Inferior parietal cortex (tissue), 1 donor: Measurements from ENCODE around the gene CYSLTR2.

ENCODE experiments used
- DNase-seq: peaks from one replicate; pipeline ENCODE4 v3.0.0-alpha.2; 2016; ENCODE audit errors: extremely low spot score

The CYSLTR2 gene, protein sequence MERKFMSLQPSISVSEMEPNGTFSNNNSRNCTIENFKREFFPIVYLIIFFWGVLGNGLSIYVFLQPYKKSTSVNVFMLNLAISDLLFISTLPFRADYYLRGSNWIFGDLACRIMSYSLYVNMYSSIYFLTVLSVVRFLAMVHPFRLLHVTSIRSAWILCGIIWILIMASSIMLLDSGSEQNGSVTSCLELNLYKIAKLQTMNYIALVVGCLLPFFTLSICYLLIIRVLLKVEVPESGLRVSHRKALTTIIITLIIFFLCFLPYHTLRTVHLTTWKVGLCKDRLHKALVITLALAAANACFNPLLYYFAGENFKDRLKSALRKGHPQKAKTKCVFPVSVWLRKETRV

DNA sequence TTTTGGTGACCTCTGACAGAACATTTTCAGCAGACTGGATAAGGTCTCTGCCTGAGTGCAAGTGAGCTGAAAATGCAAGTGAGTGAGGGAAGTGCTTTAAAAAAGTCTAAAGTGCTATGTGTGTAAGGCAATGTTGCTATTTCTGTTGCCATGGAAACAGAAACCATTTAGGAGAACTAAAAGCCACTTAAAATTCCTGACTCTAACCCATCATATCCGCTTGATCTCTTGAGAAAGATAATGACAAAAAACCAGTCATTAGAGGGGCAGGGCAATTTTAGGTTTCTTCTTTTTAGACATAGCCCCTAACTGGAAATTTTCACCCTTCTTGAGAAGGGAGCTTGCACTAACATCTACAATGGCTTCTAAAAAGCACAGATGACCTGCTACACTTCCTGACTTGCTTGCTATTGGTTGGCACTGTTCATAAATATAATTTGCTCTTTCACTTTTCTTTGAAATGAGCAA is at the start of gene CYSLTR2:
Gene CYSLTR2, plus strand, starts transcription at position 458 of the 468 bp plus-strand sequence. CDS start 52,889 bp downstream, outside the sequence.
- peak; percentile 20 for DNase-seq

- no peak for DNase-seq
Observed at GRCh38 chr13:48615049-48615448, 38.7 kb upstream of the CYSLTR2 start.

DNA sequence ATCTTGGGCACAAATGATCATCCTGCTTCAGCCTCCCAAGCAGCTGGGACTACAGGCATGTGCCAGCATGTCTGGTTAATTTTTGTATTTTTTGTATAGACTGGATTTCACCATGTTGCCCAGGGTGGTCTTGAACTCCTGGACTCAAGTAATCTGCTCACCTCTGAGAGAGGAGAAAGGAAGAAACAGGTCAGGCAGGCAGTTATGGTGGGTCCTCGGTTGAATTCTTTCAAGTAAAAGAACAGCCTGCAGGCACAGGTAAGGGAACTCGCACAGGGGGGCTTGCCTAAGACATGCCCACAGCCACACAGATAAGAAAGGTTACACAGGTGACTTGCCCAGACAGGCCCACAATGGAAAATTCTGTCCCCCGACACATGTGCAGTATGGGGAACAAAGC is 34.8 kb upstream of the CYSLTR2 start:
- no peak for DNase-seq

DNA sequence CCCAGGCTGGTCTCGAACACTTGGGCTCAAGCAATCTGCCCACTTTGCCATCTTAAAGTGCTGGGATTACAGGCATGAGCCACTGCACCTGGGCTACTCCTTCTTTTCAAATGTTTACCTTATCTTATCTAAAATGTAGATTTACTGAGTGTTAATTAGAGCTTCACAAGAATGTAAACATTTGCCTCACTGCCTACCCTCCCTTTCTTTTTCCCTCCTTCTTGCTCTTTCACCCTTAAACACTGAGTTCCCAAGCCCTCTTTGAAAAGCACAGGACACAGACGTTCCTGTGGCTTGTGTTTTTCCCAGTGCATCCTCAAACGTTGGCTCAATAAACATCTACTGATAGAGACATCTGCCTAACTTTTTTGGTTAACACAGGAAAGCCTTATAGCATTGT is 32.7 kb upstream of the CYSLTR2 start:
- DNase-seq = no peak

DNA sequence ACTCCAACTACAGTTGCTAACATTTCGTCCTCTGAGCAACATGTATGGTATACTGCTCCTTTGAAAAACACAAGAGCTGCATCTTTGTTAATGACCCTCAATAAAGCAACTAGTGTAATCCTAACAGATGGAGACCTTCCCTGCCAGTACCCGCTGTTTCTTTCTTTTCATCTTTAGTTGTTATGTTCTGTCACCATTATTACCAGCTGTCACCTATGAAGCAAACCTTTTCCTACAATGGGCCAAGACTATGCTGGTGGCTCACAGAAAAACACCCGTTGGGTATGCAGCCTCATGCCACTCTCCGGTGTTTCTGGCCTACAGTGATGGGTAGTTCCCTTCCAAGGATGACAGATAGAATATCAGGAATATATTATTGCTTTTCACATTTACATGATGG is 29.7 kb upstream of the CYSLTR2 start:
- DNase-seq = no peak

DNA sequence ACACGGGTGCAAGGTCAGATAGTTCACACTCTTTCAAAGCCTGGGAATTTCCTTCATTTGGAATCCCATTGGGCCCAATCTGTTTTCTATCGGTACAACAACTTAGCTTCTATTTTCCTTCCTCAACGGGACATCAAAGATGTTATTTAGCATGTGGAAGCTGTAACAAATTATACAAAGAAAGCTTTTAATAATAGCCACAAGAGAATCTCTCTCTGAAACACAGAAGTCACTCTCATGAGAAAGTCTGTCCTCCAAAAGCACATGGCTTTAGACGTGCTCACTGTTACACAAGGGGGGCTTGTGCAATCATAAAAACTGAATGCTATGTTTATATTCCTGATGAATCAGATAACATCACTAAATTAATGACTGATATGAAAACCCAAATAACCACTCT is 28.9 kb upstream of the CYSLTR2 start:
- no peak for DNase-seq

GRCh38 chr13:48625413-48626076 is 28.2 kb upstream of the CYSLTR2 start:
- DNase-seq = no peak

DNA sequence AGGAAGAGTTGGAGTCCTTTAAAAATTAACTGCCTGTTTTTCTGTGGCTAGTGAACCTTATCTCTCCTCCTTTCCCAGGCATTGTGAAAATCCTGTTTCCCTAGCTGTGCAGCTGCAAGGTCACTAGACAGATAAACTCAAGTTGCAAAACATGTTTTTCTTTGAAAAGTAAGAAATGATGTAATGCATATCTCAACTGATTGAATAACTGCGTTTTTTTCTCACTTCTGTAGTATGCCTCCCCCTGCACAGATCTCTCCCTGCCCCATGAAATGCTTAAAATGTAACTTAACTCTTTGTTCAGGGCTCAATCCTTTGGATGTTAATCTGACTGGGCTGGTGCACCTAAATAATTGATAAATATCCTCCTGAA is 27.7 kb upstream of the CYSLTR2 start:
- DNase-seq = no peak

DNA sequence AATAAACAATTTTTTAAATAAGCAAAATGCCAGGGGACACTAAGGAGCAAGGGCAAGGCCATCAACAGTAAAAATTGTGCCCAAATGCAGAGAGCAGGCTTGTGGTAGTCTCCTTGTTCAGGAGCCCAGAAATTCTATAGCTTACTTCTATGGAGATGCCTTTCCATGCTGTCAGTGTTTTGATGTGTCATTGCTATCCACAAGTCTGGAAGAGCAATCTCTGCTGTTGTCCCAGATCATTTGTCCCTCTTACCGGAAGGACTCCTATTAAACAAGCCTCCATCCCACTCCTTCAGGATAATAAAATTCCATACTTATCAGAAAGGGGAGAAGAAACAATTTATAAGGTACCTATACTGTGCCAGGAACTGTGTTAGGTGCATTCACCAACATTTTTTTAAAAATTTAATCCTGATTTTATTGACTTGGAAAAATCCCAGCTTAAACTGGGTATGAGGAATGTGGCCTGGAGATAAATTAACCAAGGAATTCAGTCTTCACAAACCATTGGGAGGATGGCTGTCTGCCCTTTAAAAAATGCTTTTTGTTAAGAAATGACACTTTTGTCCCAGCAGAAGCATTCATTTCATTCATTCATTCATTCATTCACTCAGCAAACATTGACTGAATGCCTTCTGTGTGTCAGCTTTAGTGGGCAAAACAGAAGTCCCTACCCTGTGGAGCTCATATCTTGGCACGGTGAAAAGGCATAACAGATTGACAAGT is 26.8 kb upstream of the CYSLTR2 start:
- no peak for DNase-seq

DNA sequence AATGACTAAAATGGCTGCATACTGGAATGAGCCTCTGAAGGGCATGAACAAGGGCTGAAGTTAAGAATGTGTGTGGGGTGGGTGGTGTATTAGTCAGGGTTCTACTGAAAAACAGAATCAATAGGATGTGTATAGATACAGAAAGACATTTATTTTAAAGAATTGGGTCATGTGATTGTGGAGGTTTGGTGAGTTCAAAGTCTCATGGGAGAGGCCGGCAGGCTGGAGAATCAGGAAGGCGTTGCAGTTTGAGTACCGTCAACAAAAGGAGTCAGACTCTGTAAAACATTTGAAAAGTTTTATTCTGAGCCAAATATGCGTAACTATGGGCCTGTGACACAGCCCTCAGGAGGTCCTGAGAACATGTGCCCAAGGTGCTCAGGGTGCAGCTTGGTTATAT is 24.5 kb upstream of the CYSLTR2 start:
- DNase-seq = no peak

DNA sequence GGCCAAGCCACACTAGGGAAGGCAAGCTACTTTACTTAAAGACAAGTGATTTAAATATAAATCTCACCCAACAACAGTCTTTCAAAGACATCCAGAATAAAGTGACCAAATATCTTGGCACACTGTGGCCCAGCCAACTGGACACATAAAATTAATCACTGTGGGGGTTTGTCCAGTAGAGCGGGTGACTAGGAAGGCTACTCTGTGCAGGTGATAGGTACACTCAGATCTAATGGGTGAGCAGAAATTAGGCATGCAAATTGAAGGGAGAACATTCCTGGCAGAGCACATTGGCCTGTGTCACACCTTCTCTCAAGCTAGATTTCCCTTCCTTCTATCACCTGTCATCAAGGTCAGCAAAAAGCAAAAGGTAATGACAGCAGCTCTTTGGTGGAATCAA is 23.4 kb upstream of the CYSLTR2 start:
- no peak for DNase-seq

- DNase-seq = no peak
Observed at GRCh38 chr13:48630773-48631172, 23.0 kb upstream of the CYSLTR2 start.

DNA sequence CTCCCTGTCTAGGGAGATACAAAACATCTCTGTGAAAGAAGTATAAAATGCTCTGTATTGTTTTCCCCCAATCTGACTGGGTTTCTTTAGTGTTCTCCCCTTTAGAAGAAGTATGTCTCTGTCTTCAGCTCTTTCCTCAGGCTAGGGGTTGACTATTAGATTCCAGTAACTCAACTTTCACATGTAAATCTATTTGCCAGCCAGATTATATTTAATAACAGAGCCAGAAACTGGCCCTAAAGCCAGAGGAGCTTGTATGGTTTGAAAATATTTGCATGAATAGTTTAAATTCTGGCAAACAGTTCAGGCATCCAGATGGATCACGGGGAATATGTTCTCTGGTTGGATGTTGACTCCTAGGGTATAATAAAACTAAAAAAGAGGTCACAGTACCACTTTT is 22.3 kb upstream of the CYSLTR2 start:
- DNase-seq = no peak

- no peak for DNase-seq
Observed at GRCh38 chr13:48633700-48634099, 20.0 kb upstream of the CYSLTR2 start.

- DNase-seq = no peak
Observed at GRCh38 chr13:48634636-48635035, 19.1 kb upstream of the CYSLTR2 start.

GRCh38 chr13:48635478-48635877 is 18.3 kb upstream of the CYSLTR2 start:
- DNase-seq = no peak

DNA sequence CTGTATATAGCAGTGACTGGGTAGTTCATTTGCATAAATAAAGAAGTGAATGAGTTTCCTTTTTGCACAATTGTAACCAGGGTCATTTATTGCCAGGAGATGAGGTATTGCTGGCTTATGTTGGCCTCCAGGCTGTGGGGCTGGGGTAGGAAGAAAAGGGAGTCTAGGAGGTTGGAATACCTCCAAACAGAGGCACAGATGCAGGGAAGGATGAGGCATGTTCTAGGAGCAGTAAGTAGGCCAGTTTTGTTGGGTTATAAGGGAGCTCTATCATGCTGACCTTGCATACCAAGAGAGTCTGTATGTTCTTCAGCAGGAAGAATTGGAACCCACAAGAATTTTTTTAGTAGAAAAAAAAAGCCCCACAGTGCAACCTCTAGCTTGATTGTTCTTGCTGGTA is 17.2 kb upstream of the CYSLTR2 start:
- no peak for DNase-seq

- no peak for DNase-seq
Observed at GRCh38 chr13:48637601-48638000, 16.1 kb upstream of the CYSLTR2 start.

DNA sequence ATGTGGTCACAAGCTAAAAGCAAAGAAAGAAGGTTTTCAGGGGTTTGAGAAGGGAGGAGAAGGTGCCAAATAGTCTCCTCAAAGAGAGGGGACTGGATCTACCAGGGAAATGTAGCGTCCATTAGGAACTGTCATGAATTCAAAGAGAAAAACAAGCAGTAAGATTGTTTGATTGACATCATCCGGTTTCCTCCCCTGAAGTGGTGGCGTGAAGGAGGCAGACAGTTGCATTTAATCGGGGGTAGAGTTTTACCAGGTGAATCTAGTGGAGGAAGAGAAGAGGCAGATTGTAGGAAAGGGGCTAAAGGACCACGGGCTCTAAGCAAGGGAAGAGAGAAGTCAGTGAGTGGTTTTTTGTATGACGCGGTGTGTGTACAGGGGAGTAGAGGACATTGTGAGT is 13.0 kb upstream of the CYSLTR2 start:
- no peak for DNase-seq

- no peak for DNase-seq
Observed at GRCh38 chr13:48641404-48641803, 12.3 kb upstream of the CYSLTR2 start.

DNA sequence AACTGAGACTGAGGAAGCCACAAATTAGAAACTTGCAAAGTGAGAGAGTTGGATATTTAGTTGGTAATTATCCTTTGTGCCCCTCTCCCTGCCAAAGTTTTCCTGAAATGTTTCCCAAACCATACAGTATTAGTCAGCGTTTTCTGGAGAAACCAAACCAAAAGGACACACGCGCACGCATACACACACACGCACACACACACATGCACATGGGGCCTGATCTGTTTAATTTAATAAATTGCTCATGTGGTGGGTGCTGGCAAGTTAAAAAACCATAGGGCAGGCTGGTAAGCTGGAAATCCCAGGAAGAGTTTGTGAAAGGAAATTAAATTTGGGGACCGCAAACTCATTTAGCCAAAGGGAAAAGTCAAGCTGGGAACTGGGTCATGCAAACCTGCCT is 11.7 kb upstream of the CYSLTR2 start:
- no peak for DNase-seq

DNA sequence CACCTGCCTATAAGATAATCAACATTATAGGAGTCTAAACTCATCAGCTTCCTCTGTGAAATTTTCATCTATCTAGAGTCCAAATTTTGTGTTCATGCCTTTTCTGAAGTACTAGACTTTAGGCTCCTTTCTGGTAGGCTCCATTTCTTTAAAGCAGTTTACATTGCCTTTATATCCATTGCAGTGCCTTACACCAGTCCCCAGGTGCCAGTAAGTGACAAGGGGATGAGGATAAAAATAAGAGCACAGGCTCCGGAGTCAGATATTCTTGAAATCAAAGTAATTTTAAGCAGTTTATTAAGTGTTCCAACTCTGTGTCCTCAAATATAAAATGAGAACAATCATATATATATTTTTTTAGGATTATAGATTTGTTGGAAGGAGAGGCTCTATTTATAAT is 10.6 kb upstream of the CYSLTR2 start:
- no peak for DNase-seq

DNA sequence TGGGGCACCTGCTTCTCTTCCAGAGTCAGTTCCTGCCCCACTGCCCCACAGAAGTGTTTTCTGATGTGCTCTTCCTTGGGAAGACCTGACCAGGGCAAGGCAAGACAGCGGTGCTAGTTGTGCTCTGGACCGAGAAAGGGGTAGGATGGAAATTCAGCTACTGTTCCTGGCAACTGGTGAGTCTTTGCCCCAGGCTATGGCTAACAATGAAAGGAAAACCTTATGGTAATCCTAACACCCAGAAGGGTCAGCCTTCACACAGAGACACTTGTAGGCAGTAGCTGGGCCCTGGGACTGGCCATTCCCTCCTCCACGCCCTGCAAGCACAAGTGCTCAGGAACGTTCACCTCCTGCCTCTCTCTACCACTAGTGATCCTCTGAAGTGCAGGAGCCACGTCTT is 9.6 kb upstream of the CYSLTR2 start:
- no peak for DNase-seq
